SK-N-SH (cell line): Measurements from ENCODE around the gene FAM3B. TPM values are rescaled to one million over a fixed set of nuclear protein-coding genes. Genes with fewer than 3 reads are reported as not detected.

Experiments
- CTCF ChIA-PET: fragments of 300-600, 350-600 bp; formaldehyde crosslinking; extraction: SDS; loops from one replicate; lab custom pipeline; 2021; lab: Yijun Ruan, JAX
- POLR2A ChIA-PET: fragments of 350-600 bp; sonication (Branson Sonifier 250); formaldehyde crosslinking; extraction: SDS; loops from one replicate; lab custom pipeline; 2020; ENCODE audit warnings: antibody characterized with exemption, inconsistent platforms; lab: Yijun Ruan, JAX
- DNase-seq: peaks from one replicate; pipeline ENCODE4 v3.0.0; 2012
- H2AFZ ChIP-seq: fragments of 200-600 bp; sonication (generic); 2 replicates; pipeline ENCODE4 v1.8.1; 2016; ENCODE audit warnings: antibody characterized with exemption, mild to moderate bottlenecking, low read depth
- H3F3A ChIP-seq: fragments of 200-600 bp; sonication (generic); replicated peaks from 2 replicates; pipeline ENCODE3; 2016; ENCODE audit warnings: antibody characterized with exemption, mild to moderate bottlenecking; ENCODE audit not compliant: insufficient read depth
- H3K27ac ChIP-seq, 2 experiments: fragments of 200-500 bp in 1 of 2; fragments of 200-600 bp in 1 of 2; sonication (Bioruptor generic) in 1 of 2; sonication (generic), shearing (Covaris generic) in 1 of 2; 2 replicates each; pipeline versions ENCODE4 v1.5.1 to v1.6.1; 2014 to 2016; ENCODE audit warnings: low read depth in 2 of 2, inconsistent platforms in 1 of 2, low read length in 1 of 2, mild to moderate bottlenecking in 1 of 2, mixed read lengths in 1 of 2
- H3K27me3 ChIP-seq: fragments of 200-600 bp; sonication (generic), shearing (Covaris generic); 2 replicates; pipeline ENCODE4 v1.6.1; 2016; ENCODE audit warnings: mixed run types; ENCODE audit not compliant: insufficient read depth
- H3K36me3 ChIP-seq, 2 experiments: fragments of 200-500 bp in 1 of 2; fragments of 200-600 bp in 1 of 2; sonication (Bioruptor generic) in 1 of 2; sonication (generic) in 1 of 2; replicated peaks in 1 of 2; 2 replicates each; pipeline versions ENCODE3 to v1.5.1; 2014 to 2016; ENCODE audit warnings: low read length in 1 of 2, mild to moderate bottlenecking in 1 of 2; ENCODE audit not compliant: insufficient read depth in 2 of 2, control insufficient read depth in 1 of 2
- H3K4me1 ChIP-seq, 2 experiments: fragments of 200-500 bp in 1 of 2; fragments of 200-600 bp in 1 of 2; sonication (Bioruptor generic) in 1 of 2; sonication (generic), shearing (Covaris generic) in 1 of 2; 2 replicates each; pipeline versions ENCODE4 v1.5.1 to v1.6.1; 2014 to 2016; ENCODE audit warnings: low read depth in 1 of 2, low read length in 1 of 2, mixed run types in 1 of 2; ENCODE audit not compliant: insufficient read depth in 2 of 2, control insufficient read depth in 1 of 2
- H3K4me2 ChIP-seq: fragments of 200-600 bp; sonication (generic), shearing (Covaris generic); 2 replicates; pipeline ENCODE4 v1.6.1; 2017; ENCODE audit warnings: mixed run types
- H3K4me3 ChIP-seq, 2 experiments: fragments of 200-500 bp in 1 of 2; fragments of 200-600 bp in 1 of 2; sonication (Bioruptor generic) in 1 of 2; sonication (generic), shearing (Covaris generic) in 1 of 2; 2 replicates each; pipeline versions ENCODE4 v1.5.1 to v1.8.1; 2014 to 2016; ENCODE audit warnings: low read depth in 2 of 2, inconsistent platforms in 1 of 2, low read length in 1 of 2, mild to moderate bottlenecking in 1 of 2, mixed read lengths in 1 of 2, moderate library complexity in 1 of 2
- H3K79me2 ChIP-seq: fragments of 200-600 bp; sonication (generic); 2 replicates; pipeline ENCODE4 v1.8.1; 2017; ENCODE audit warnings: mild to moderate bottlenecking; ENCODE audit not compliant: insufficient read depth
- H3K9ac ChIP-seq: fragments of 200-600 bp; sonication (generic); 2 replicates; pipeline ENCODE4 v1.6.1; 2017; ENCODE audit warnings: mixed run types
- H3K9me2 ChIP-seq: fragments of 200-600 bp; sonication (generic); 2 replicates; pipeline ENCODE4 v1.6.1; 2017; ENCODE audit warnings: mixed run types
- H3K9me3 ChIP-seq: fragments of 200-600 bp; sonication (generic); 2 replicates; pipeline ENCODE4 v1.6.1; 2017; ENCODE audit warnings: mixed run types, mild to moderate bottlenecking, moderate library complexity
- H4K20me1 ChIP-seq: fragments of 200-600 bp; sonication (generic); 2 replicates; pipeline ENCODE4 v1.6.1; 2017; ENCODE audit warnings: mild to moderate bottlenecking, mixed run types; ENCODE audit not compliant: insufficient read depth
- CHD2 ChIP-seq: fragments of 150-350 bp; IDR thresholded peaks from 2 replicates; pipeline ENCODE4 v1.6.1; 2018; ENCODE audit warnings: low read length; ENCODE audit not compliant: partially characterized antibody
- ELF1 ChIP-seq: IDR thresholded peaks from 2 replicates; pipeline ENCODE4 v1.4.0; 2012
- EZH2phosphoT487 ChIP-seq: fragments of 200-600 bp; sonication (generic); IDR thresholded peaks from 2 replicates; pipeline ENCODE4 v1.6.1; 2017; ENCODE audit warnings: low read depth, mixed run types, mild to moderate bottlenecking, antibody characterized with exemption, moderate library complexity, borderline replicate concordance
- FOSL2 ChIP-seq: IDR thresholded peaks from 2 replicates; pipeline ENCODE4 v1.4.0; 2012; ENCODE audit warnings: low read depth, mild to moderate bottlenecking, moderate library complexity, borderline replicate concordance
- GATA2 ChIP-seq: sonication (generic); formaldehyde crosslinking; IDR thresholded peaks from 2 replicates; pipeline ENCODE4 v1.5.0; 2020; ENCODE audit warnings: mild to moderate bottlenecking, missing genetic modification reagents
- IRF3 ChIP-seq: fragments of 150-350 bp; IDR thresholded peaks from 2 replicates; pipeline ENCODE4 v1.6.1; 2016; ENCODE audit warnings: mild to moderate bottlenecking, low read depth, low read length
- JUND ChIP-seq: IDR thresholded peaks from 2 replicates; pipeline ENCODE4 v1.4.0; 2012
- MXI1 ChIP-seq: IDR thresholded peaks from 2 replicates; pipeline ENCODE4 v1.6.1; 2012; ENCODE audit warnings: mild to moderate bottlenecking, low read depth, low read length, improper control_type of control experiment
- NRF1 ChIP-seq: IDR thresholded peaks from 2 replicates; pipeline ENCODE4 v1.6.1; 2012; ENCODE audit warnings: low read depth, mild to moderate bottlenecking, low read length
- PBX3 ChIP-seq: IDR thresholded peaks from 2 replicates; pipeline ENCODE4; 2012
- RAD21 ChIP-seq: IDR thresholded peaks from 2 replicates; pipeline ENCODE4 v1.6.1; 2012; ENCODE audit warnings: mild to moderate bottlenecking, low read length
- RFX5 ChIP-seq: IDR thresholded peaks from 2 replicates; pipeline ENCODE4 v1.6.1; 2012; ENCODE audit warnings: mild to moderate bottlenecking, improper control_type of control experiment, low read length
- SIN3A ChIP-seq: IDR thresholded peaks from 2 replicates; pipeline ENCODE4 v1.6.1; 2012; ENCODE audit warnings: low read depth, mild to moderate bottlenecking, low read length, moderate library complexity, borderline replicate concordance
- TCF12 ChIP-seq: IDR thresholded peaks from 2 replicates; pipeline ENCODE4 v1.4.0; 2012
- TEAD4 ChIP-seq: IDR thresholded peaks from 2 replicates; pipeline ENCODE4 v1.4.0; 2012; ENCODE audit warnings: mild to moderate bottlenecking, borderline replicate concordance; ENCODE audit not compliant: insufficient read depth
- ZBTB33 ChIP-seq: IDR thresholded peaks from 2 replicates; pipeline ENCODE4 v1.4.0; 2012; ENCODE audit warnings: low read depth, borderline replicate concordance
- WGBS: methylation state at CpG from one replicate; pipeline ENCODE4 v1.1.6; 2017; ENCODE audit warnings: low lambda C conversion rate; 5-methylcytosine and 5-hydroxymethylcytosine counted together
- polyA plus RNA-seq, 3 experiments: library from polyadenylated mRNA; depleted of rRNA; stranded (reverse); fragments of >200 nt; gene quantifications; 2 replicates each; pipeline ENCODE4 v1.2.3, GENCODE V29; 2012
- TF ChIP-seq, protein P1 (sequence below): fragments of 200-600 bp; sonication (generic); IDR thresholded peaks from 2 replicates; pipeline ENCODE4 v1.6.1; 2017; ENCODE audit warnings: antibody characterized with exemption, mild to moderate bottlenecking, moderate library complexity

Gene FAM3B
- polyA plus RNA-seq, 1 of the 3 experiments (the other 2 are of a cell fraction): not detected

- TF ChIP-seq IRF3: no peak
- TF ChIP-seq, all 33 proteins: peak for 0
Observed at GRCh38 chr21:41318218-41318617, 1.6 kb downstream of the FAM3B start (continued).

DNA sequence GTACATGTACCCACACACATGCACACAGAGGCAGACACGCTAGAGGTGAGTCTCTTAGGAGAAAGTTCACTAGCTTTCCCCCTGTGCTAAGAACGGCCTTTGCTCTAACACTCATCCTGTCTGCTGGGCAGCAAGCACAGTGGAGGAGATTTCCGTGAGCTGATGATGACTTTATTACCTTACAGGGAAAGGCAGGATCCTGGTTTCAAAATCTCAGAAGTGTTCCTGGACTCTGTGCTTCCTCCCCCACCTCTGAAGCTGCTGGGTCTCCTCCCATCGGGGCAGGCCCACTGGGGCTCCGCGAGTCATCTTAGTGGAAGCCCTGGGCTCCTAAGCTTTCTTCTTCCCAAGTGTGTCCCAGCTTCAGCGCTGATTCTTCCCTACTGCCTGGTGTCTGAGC is 2.7 kb downstream of the FAM3B start:
- TF ChIP-seq TEAD4 (no peak), ELF1 (no peak), RAD21 (no peak), GATA2 (CRISPR knock-in tag) (no peak), ZBTB33 (no peak), FOSL2 (no peak), TCF12 (no peak), RFX5 (no peak), MXI1 (no peak), SIN3A (no peak), NRF1 (no peak), CHD2 (no peak), EZH2phosphoT487 (no peak), JUND (no peak), PBX3 (no peak)
- TF ChIP-seq, protein P1, sequence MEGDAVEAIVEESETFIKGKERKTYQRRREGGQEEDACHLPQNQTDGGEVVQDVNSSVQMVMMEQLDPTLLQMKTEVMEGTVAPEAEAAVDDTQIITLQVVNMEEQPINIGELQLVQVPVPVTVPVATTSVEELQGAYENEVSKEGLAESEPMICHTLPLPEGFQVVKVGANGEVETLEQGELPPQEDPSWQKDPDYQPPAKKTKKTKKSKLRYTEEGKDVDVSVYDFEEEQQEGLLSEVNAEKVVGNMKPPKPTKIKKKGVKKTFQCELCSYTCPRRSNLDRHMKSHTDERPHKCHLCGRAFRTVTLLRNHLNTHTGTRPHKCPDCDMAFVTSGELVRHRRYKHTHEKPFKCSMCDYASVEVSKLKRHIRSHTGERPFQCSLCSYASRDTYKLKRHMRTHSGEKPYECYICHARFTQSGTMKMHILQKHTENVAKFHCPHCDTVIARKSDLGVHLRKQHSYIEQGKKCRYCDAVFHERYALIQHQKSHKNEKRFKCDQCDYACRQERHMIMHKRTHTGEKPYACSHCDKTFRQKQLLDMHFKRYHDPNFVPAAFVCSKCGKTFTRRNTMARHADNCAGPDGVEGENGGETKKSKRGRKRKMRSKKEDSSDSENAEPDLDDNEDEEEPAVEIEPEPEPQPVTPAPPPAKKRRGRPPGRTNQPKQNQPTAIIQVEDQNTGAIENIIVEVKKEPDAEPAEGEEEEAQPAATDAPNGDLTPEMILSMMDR: no peak
- Histone ChIP-seq H3K9ac (no peak overlapping the region), H3K79me2 (no peaks in the 10 kb centered on the region), H3K27me3 (peaks cover 12% of the 10 kb centered on the region; the same call in 1 of the 2 replicates), H4K20me1 (no peaks in the 10 kb centered on the region), H3K4me3 (no peak overlapping the region), H3K9me2 (no peaks in the 10 kb centered on the region), H3K4me2 (no peak overlapping the region), H3K4me1 (no peaks in the 10 kb centered on the region), H3K36me3 (no peaks in the 10 kb centered on the region), H3K9me3 (no peaks in the 10 kb centered on the region), H2AFZ (no peak overlapping the region), H3F3A (no peaks in the 10 kb centered on the region), H3K27ac (no peak overlapping the region)
- POLR2A ChIA-PET: no interaction called here
- WGBS: 58% methylated on average over 6 of the region's 7 CpGs
- no peak for DNase-seq
- CTCF ChIA-PET: interaction anchor here (0.8 to 1.1 kb wide), 2 partner anchors 36 to 141 kb away, joined by 3 to 6 read pairs; no protein-coding TSS in a partner anchor
